Endothelial cell (in vitro differentiated cells): ENCODE data around the gene PPP1CB. TPM values are rescaled to one million over a fixed set of nuclear protein-coding genes. Genes with fewer than 3 reads are reported as not detected.
A peak's percentile ranks its signal among the peaks of the same experiment; 100 is the strongest.

Experiments
- DNase-seq: peaks from one replicate; pipeline ENCODE4 v3.0.0; 2021; ENCODE audit warnings: low spot score
- H3K27ac Mint-ChIP-seq: one replicate; pipeline ENCODE4 v1.8.0; 2021; ENCODE audit warnings: mixed read lengths, inconsistent platforms; ENCODE audit not compliant: unreplicated experiment
- H3K27me3 Mint-ChIP-seq: one replicate; pipeline ENCODE4 v1.8.0; 2021; ENCODE audit warnings: mild to moderate bottlenecking, moderate library complexity, mixed read lengths, inconsistent platforms; ENCODE audit not compliant: unreplicated experiment
- H3K36me3 Mint-ChIP-seq: one replicate; pipeline ENCODE4 v1.8.0; 2021; ENCODE audit warnings: mild to moderate bottlenecking, low read depth, mixed read lengths, inconsistent platforms; ENCODE audit not compliant: unreplicated experiment
- H3K4me1 Mint-ChIP-seq: one replicate; pipeline ENCODE4 v1.8.0; 2021; ENCODE audit warnings: mild to moderate bottlenecking, mixed read lengths, inconsistent platforms; ENCODE audit not compliant: unreplicated experiment
- H3K4me3 Mint-ChIP-seq: one replicate; pipeline ENCODE4 v1.8.0; 2021; ENCODE audit warnings: mild to moderate bottlenecking, mixed read lengths, inconsistent platforms; ENCODE audit not compliant: unreplicated experiment
- H3K9me3 Mint-ChIP-seq: one replicate; pipeline ENCODE4 v1.8.0; 2021; ENCODE audit warnings: mixed read lengths, inconsistent platforms; ENCODE audit not compliant: unreplicated experiment
- total RNA-seq: library from RNA; stranded (reverse); fragmentation: NEBNext Ultra II Directional; extraction: Animal tissue kit (Norgen Biotek cat#: 25700); gene quantifications from one replicate; pipeline ENCODE4 v1.2.1, GENCODE V29; 2021; ENCODE audit not compliant: unreplicated experiment
- TF ChIP-seq, protein P1 (sequence below): fragments of 200-600 bp; sonication (generic); IDR thresholded peaks from one replicate; pipeline ENCODE4 v1.5.0; 2021; ENCODE audit warnings: antibody characterized with exemption; ENCODE audit not compliant: unreplicated experiment

Gene PPP1CB
- total RNA-seq, 1 donor from 2014 or later: 125 TPM

DNA sequence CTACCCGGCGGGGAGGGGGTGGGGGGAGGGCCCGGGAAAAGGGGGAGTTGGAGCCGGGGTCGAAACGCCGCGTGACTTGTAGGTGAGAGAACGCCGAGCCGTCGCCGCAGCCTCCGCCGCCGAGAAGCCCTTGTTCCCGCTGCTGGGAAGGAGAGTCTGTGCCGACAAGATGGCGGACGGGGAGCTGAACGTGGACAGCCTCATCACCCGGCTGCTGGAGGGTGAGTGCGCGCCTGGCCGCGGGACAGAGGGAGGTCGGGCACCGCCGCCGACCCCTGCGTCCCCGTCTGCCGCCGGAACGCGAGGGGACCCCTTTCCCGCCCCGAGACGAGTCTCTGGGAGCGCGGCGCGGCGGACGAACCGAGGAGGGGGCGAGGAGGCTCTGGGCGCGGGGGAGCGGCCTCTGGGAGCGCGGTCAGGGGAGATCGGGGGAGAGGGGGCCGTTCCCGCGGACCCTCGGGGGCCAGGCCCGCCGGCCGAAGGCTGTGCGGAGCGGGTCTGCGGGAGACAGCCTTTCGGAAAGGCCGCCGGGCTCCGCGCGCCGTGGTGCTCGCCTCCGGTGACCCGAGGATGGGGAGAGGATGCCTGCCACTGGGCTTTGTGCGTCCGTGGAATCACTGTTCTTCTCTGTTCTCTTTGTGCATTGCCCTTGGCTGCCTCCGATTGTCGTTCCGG, 463 bp downstream of the PPP1CB start:
- TF ChIP-seq, protein P1, sequence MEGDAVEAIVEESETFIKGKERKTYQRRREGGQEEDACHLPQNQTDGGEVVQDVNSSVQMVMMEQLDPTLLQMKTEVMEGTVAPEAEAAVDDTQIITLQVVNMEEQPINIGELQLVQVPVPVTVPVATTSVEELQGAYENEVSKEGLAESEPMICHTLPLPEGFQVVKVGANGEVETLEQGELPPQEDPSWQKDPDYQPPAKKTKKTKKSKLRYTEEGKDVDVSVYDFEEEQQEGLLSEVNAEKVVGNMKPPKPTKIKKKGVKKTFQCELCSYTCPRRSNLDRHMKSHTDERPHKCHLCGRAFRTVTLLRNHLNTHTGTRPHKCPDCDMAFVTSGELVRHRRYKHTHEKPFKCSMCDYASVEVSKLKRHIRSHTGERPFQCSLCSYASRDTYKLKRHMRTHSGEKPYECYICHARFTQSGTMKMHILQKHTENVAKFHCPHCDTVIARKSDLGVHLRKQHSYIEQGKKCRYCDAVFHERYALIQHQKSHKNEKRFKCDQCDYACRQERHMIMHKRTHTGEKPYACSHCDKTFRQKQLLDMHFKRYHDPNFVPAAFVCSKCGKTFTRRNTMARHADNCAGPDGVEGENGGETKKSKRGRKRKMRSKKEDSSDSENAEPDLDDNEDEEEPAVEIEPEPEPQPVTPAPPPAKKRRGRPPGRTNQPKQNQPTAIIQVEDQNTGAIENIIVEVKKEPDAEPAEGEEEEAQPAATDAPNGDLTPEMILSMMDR: peak; percentile 10
- Mint-ChIP-seq H3K36me3 (peaks cover 5% of the 10 kb centered on the region), H3K27ac (peak overlapping the region; percentile 91), H3K9me3 (no peaks in the 10 kb centered on the region), H3K27me3 (peaks cover 2% of the 10 kb centered on the region), H3K4me3 (peak overlapping the region; percentile 98), H3K4me1 (peaks cover 29% of the 10 kb centered on the region)
- DNase-seq: peak; percentile 33

DNA sequence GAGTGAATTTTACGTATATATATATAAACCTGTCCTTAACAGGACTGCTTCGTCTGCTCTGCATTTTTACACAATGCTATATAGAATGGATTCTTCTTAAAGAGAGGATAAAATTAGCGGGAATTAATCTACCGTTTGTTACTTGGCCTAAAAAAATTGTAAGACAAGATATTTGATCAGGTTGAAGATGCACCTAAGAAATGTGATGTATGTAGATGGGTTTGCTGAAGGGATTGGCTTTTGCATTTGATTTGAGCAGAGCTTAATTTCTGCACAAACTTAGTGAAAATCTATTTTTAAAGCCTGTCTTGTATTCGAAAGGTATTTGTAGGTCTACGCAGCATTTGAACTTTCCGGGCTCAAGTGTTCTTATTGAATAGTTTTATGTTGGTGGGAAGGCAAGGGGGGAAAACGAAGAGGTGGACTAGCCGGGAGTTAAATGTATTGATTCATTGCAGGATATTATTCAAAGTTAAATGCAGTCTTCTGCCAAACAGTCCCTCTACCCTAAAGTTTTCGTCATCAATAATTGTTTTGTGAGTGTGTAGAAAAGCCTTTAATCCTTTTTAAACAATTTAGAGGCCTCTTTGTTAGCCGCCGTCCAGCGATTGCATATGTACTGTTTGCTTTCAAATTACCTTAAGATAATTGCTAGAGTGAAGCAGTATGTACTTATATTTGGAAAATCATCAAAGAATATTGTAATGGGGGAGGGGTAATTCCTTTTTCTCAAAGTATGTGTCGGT, 1.2 kb downstream of the PPP1CB start:
- Mint-ChIP-seq H3K9me3 (no peaks in the 10 kb centered on the region), H3K4me1 (peaks cover 31% of the 10 kb centered on the region), H3K4me3 (peak overlapping the region; percentile 98), H3K27me3 (peaks cover 2% of the 10 kb centered on the region), H3K27ac (peak overlapping the region; percentile 91), H3K36me3 (peaks cover 5% of the 10 kb centered on the region)
- DNase-seq: no peak
- TF ChIP-seq, protein P1: no peak

DNA sequence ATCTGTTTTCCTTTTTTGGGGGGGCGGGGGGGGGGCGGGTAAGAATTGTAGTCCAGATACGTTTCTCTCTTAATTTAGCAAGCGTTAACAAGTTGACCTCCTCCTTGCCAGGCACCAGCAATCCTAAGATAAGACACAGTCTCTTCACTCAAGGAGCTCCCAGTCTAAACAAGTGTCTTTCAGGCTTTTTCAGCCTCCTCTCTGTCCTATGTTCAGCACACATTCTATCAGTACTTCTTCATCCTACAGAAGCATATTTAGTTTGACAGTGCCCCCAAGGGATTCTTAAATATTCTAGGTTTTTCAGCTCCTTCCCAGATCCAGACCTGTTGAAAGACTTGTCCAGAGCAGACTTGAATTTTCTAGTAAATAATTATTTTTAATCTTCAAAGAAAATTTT, 2.7 kb downstream of the PPP1CB start:
- H3K4me3 Mint-ChIP-seq: peak overlapping the region; percentile 39
- TF ChIP-seq, protein P1: no peak
- H3K27me3 Mint-ChIP-seq: peaks cover 4% of the 10 kb centered on the region
- H3K4me1 Mint-ChIP-seq: peaks cover 31% of the 10 kb centered on the region
- H3K36me3 Mint-ChIP-seq: peaks cover 5% of the 10 kb centered on the region
- no peak for DNase-seq
- H3K9me3 Mint-ChIP-seq: no peaks in the 10 kb centered on the region
- no peak overlapping the region for H3K27ac Mint-ChIP-seq

DNA sequence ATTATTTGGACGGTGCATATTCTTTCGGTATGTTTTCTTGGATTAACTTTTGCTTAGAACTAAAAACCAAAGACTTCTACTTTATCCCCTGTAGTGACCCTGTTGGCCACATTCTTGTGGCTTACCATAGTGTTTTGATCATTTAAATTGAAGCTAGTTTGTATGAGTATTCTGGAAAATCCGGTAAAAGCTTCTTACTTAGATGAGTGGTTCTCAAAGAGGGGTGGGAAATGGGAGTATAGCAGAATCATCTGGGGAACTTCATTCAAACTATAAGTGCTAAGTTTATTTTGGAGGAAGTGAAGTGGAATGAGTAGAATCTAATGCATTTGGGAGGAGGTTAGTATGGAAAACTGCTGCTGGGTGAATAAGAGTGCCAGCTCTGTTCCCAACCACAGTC, 3.8 kb downstream of the PPP1CB start:
- Mint-ChIP-seq H3K9me3 (no peaks in the 10 kb centered on the region), H3K4me3 (no peak overlapping the region), H3K4me1 (peaks cover 29% of the 10 kb centered on the region), H3K36me3 (peaks cover 5% of the 10 kb centered on the region), H3K27me3 (peaks cover 2% of the 10 kb centered on the region), H3K27ac (no peak overlapping the region)
- TF ChIP-seq, protein P1: no peak
- DNase-seq: no peak

DNA sequence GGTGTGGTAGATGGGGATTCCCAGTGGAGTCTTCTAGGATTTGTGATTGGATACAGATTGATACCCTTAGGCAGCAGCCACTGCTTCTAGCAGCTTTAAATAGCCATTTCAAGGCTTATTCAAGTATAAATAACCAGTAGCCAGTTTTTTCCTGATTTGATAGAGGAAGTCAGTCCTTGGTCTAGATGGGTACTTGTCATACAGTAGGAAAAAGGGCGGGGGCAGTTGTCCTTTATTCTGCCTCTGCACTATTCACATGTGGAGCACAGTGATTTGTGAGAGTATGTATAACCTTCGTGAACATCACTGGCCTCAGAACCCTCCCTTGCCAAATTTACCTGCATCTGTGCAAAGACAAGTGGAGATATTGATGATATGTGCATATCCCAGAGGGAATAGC, 6.8 kb downstream of the PPP1CB start:
- H3K36me3 Mint-ChIP-seq: no peaks in the 10 kb centered on the region
- peaks cover 14% of the 10 kb centered on the region for H3K4me1 Mint-ChIP-seq
- no peaks in the 10 kb centered on the region for H3K9me3 Mint-ChIP-seq
- peaks cover 2% of the 10 kb centered on the region for H3K27me3 Mint-ChIP-seq
- H3K4me3 Mint-ChIP-seq: no peak overlapping the region
- TF ChIP-seq, protein P1: no peak
- DNase-seq: no peak
- H3K27ac Mint-ChIP-seq: no peak overlapping the region
